Body of pancreas (tissue), 4 donors: Measurements from ENCODE around the gene MATR3.

ENCODE experiments used
- CTCF ChIP-seq, 7 experiments: fragments of 450-650 bp in 4 of 7; fragments of 200-600 bp in 3 of 7; sonication (generic) in 3 of 7; IDR thresholded peaks; one replicate each; pipeline ENCODE4 v1.5.1; 2016 to 2019; ENCODE audit warnings: antibody characterized with exemption in 7 of 7
- POLR2A ChIP-seq, 3 donors: fragments of 450-650 bp; IDR thresholded peaks; one replicate each; pipeline ENCODE4 v1.6.1; 2016; ENCODE audit warnings: antibody characterized with exemption in 3 of 3, mild to moderate bottlenecking in 2 of 3

- TF ChIP-seq CTCF (IDR thresholded peaks at IDR 0.05) (no peak), POLR2A (IDR thresholded peaks at IDR 0.05) (no peak)
Measured at GRCh38 chr5:139285651-139286392, 7.7 kb upstream of the MATR3 start.
